OCI-LY7 (cell line): ENCODE data around the gene TASOR. TPM values are rescaled to one million over a fixed set of nuclear protein-coding genes. Genes with fewer than 3 reads are reported as not detected.

ENCODE experiments used
- BruUV-seq: library from RNA; stranded (reverse); fragments of 400-500 nt; replicated peaks from 2 replicates; lab custom pipeline; 2021; lab: Mats Ljungman, UMichigan
- CTCF ChIA-PET: fragments of 300-600 bp; sonication (Branson Sonifier 250); formaldehyde crosslinking; loops from one replicate; lab custom pipeline; 2022; ENCODE audit warnings: antibody characterized with exemption; ENCODE audit not compliant: unreplicated experiment; lab: Charles Lee
- POLR2A ChIA-PET: fragments of 300-600 bp; sonication (Branson Sonifier 250); formaldehyde crosslinking; loops from one replicate; lab custom pipeline; 2022; ENCODE audit warnings: antibody characterized with exemption; lab: Charles Lee
- DNase-seq: peaks from one replicate; pipeline ENCODE4 v3.0.0-alpha.2; 2015; ENCODE audit warnings: low spot score
- H2AFZ ChIP-seq: fragments of 200-600 bp; sonication (generic), shearing (Covaris generic); 2 replicates; pipeline ENCODE4 v1.6.1; 2014; ENCODE audit warnings: mild to moderate bottlenecking, antibody characterized with exemption, low read length, moderate library complexity
- H3K27ac ChIP-seq: fragments of 200-600 bp; sonication (generic); 2 replicates; pipeline ENCODE4 v1.5.1; 2014; ENCODE audit warnings: mixed run types, low read depth, mild to moderate bottlenecking, moderate library complexity, low read length, inconsistent platforms; ENCODE audit not compliant: poor library complexity, severe bottlenecking
- H3K36me3 ChIP-seq: fragments of 200-600 bp; sonication (generic); 2 replicates; pipeline ENCODE4 v1.6.1; 2014; ENCODE audit warnings: mild to moderate bottlenecking, antibody characterized with exemption, low read length, moderate library complexity, mixed read lengths; ENCODE audit not compliant: insufficient read depth
- H3K4me1 ChIP-seq: fragments of 200-600 bp; sonication (generic); 2 replicates; pipeline ENCODE4 v1.5.1; 2014; ENCODE audit warnings: mild to moderate bottlenecking, low read length; ENCODE audit not compliant: insufficient read depth, poor library complexity, severe bottlenecking
- H3K4me2 ChIP-seq: fragments of 200-600 bp; sonication (generic); 2 replicates; pipeline ENCODE4 v1.6.1; 2014; ENCODE audit warnings: mild to moderate bottlenecking, low read length
- H3K4me3 ChIP-seq: fragments of 200-600 bp; sonication (generic); 2 replicates; pipeline ENCODE4 v1.5.1; 2014; ENCODE audit warnings: mild to moderate bottlenecking, low read depth, low read length; ENCODE audit not compliant: poor library complexity, severe bottlenecking
- H3K79me2 ChIP-seq: fragments of 200-600 bp; sonication (generic); 2 replicates; pipeline ENCODE4 v1.6.1; 2016; ENCODE audit warnings: low read depth, mild to moderate bottlenecking, low read length, moderate library complexity, mixed read lengths; ENCODE audit not compliant: insufficient read depth
- H3K9me2 ChIP-seq: fragments of 200-600 bp; sonication (generic); 2 replicates; pipeline ENCODE4 v1.6.1; 2016; ENCODE audit warnings: mild to moderate bottlenecking, low read length, mixed read lengths; ENCODE audit not compliant: insufficient read depth
- H3K9me3 ChIP-seq: fragments of 200-600 bp; sonication (generic); 2 replicates; pipeline ENCODE4 v1.6.1; 2014; ENCODE audit warnings: mild to moderate bottlenecking, mixed run types, low read length, mixed read lengths
- H4K20me1 ChIP-seq: fragments of 200-600 bp; sonication (generic); 2 replicates; pipeline ENCODE4 v1.6.1; 2014; ENCODE audit warnings: mild to moderate bottlenecking, antibody characterized with exemption, low read length, moderate library complexity, mixed read lengths; ENCODE audit not compliant: insufficient read depth
- EZH2phosphoT487 ChIP-seq: fragments of 200-600 bp; sonication (generic); IDR thresholded peaks from 2 replicates; pipeline ENCODE4 v1.6.1; 2018; ENCODE audit warnings: low read depth, borderline replicate concordance, mild to moderate bottlenecking, mixed run types, antibody characterized with exemption, low read length, moderate library complexity, mixed read lengths
- intact Hi-C: fragments of 100-400 bp; cut with micrococcal nuclease; formaldehyde crosslinking; loops from one replicate; pipeline ENCODE4 v1.10.0; 2022; ENCODE audit not compliant: unreplicated experiment
- total RNA-seq, 2 experiments: library from RNA; depleted of rRNA in 1 of 2; stranded (reverse); fragments of >200 nt in 1 of 2; shearing (Covaris generic) in 1 of 2; gene quantifications; 2 replicates each; pipeline ENCODE4 v1.2.3, GENCODE V29; 2014 to 2022
- TF ChIP-seq, protein P1 (sequence below): fragments of 200-600 bp; sonication (generic); conservative IDR thresholded peaks from 2 replicates; pipeline ENCODE4 v1.5.1; 2014; ENCODE audit warnings: mild to moderate bottlenecking, antibody characterized with exemption, low read length, moderate library complexity, mixed read lengths

TASOR gene
- total RNA-seq, 2 experiments from 2014 or later = 96.5 to 121 TPM

DNA sequence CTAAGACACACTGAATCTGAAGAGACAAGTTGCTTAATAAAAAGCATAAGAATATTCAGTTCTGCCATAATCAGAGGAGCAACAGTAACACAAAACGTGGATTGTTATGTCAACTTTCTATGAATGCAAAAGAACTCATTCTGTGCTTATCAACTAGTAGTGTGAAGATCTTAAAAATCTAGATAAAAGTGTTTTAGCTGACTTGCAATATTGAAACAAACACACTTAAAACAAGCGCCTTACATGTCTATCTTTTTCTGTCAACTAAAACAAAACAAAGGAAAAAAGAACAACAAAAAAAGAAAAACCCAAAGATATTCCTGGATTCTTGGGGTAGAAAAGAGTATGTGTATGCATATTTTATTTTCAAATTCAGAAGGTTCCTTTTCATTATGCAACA, 37.7 kb downstream of the TASOR start:
- H4K20me1 ChIP-seq = 0 out of 2 replicates have a peak, but pooled peaks cover 11% of the 10 kb centered on the region
- no peak overlapping the region for H2AFZ ChIP-seq
- peaks cover 94% of the 10 kb centered on the region for H3K36me3 ChIP-seq
- ChIA-PET POLR2A (no interaction called here), CTCF (no interaction called here)
- no peak overlapping the region for H3K4me2 ChIP-seq
- no TSS peak for BruUV-seq
- no peaks in the 10 kb centered on the region for H3K9me2 ChIP-seq
- H3K4me3 ChIP-seq = no peak overlapping the region
- TF ChIP-seq, protein P1, sequence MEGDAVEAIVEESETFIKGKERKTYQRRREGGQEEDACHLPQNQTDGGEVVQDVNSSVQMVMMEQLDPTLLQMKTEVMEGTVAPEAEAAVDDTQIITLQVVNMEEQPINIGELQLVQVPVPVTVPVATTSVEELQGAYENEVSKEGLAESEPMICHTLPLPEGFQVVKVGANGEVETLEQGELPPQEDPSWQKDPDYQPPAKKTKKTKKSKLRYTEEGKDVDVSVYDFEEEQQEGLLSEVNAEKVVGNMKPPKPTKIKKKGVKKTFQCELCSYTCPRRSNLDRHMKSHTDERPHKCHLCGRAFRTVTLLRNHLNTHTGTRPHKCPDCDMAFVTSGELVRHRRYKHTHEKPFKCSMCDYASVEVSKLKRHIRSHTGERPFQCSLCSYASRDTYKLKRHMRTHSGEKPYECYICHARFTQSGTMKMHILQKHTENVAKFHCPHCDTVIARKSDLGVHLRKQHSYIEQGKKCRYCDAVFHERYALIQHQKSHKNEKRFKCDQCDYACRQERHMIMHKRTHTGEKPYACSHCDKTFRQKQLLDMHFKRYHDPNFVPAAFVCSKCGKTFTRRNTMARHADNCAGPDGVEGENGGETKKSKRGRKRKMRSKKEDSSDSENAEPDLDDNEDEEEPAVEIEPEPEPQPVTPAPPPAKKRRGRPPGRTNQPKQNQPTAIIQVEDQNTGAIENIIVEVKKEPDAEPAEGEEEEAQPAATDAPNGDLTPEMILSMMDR = no peak
- TF ChIP-seq EZH2phosphoT487 = no peak
- no peak for DNase-seq
- intact Hi-C loops = no loop called here
- H3K4me1 ChIP-seq = no peaks in the 10 kb centered on the region
- peaks cover 27% of the 10 kb centered on the region for H3K79me2 ChIP-seq
- H3K27ac ChIP-seq = no peak overlapping the region
- H3K9me3 ChIP-seq = no peaks in the 10 kb centered on the region

DNA sequence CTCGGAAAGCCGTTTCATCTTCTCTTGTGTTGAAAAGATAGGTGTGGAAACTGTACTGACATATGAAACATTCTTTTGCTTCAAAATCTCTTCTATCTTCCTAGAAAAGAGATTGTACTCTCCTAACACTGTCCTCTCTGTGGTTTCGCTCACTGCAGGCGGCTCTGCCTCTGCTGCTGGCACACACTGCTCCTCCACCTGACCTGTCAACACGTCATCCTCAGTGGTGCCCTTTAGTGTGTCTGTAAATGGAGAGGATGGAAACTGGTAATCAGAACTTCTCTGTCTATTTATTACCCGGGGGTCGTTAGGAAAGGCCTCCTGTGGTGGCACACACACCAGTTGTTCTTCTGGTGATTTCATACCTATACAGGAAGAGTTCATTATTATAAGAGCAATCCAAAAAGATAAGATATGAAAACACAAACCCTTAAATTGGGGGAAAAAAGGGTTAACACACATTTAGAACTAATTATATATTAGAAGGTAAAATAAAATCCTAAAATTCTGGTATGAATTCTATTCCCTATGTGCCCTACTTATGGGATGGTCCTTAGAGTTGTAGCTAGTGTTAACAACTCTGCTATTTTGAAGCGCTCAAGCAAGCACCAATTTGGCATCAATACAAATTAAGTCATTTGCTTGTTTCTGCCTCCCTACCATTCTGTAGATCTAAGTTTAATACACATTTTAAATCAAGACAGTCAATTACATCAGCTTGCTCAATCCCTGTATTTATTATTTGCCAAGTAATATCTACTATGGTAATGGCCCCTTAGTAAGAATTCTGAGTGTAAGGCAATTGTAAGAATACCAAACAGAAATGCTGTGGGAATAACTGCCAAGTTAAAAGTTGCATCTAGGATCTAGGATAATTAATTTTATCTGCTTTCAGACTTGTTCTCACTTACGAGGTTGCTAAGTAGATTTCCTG, 49.2 kb downstream of the TASOR start:
- peaks cover 97% of the 10 kb centered on the region for H3K36me3 ChIP-seq
- H3K4me2 ChIP-seq = no peak overlapping the region
- no peak overlapping the region for H2AFZ ChIP-seq
- H3K4me1 ChIP-seq = no peaks in the 10 kb centered on the region
- H3K4me3 ChIP-seq = no peak overlapping the region
- DNase-seq = no peak
- no peaks in the 10 kb centered on the region for H3K79me2 ChIP-seq
- intact Hi-C loops = no loop called here
- TF ChIP-seq, protein P1 = no peak
- no peak for TF ChIP-seq EZH2phosphoT487
- no peaks in the 10 kb centered on the region for H4K20me1 ChIP-seq
- CTCF ChIA-PET = no interaction called here
- POLR2A ChIA-PET = interaction anchor here (0.5 to 1.5 kb wide), 2 partner anchors 10 to 37 kb away, joined by 3 to 4 read pairs; no protein-coding TSS in a partner anchor
- no peaks in the 10 kb centered on the region for H3K9me2 ChIP-seq
- H3K9me3 ChIP-seq = no peaks in the 10 kb centered on the region
- no TSS peak for BruUV-seq
- no peak overlapping the region for H3K27ac ChIP-seq

Other genes starting within 250 kb of the TASOR start
- not detected in 2 replicates for gene ERC2, start 214.8 kb downstream of the TASOR start, total RNA-seq (2014; rRNA removed; shearing (Covaris generic))
- gene ERC2, start 214.8 kb downstream of the TASOR start, total RNA-seq (2022) = not detected in 2 replicates
- gene CCDC66, start 126.1 kb downstream of the TASOR start, total RNA-seq (2014; rRNA removed; shearing (Covaris generic)) = 38.9 and 39.6 TPM in 2 replicates
- gene CCDC66, start 126.1 kb downstream of the TASOR start, total RNA-seq (2022) = 59.2 and 65.6 TPM in 2 replicates
- 10.8 and 14.1 TPM in 2 replicates for gene ARHGEF3, start 118.7 kb upstream of the TASOR start, total RNA-seq (2014; rRNA removed; shearing (Covaris generic))
- gene ARHGEF3, start 118.7 kb upstream of the TASOR start, total RNA-seq (2022) = 21.7 and 26.9 TPM in 2 replicates